Measurements from ENCODE around the gene ALDH9A1.
"Not testable (repeated sequence)": the region's sequence is repeated elsewhere in the genome, so short reads cannot be mapped to it uniquely, and the experiment has no call there.

The ALDH9A1 gene

DNA sequence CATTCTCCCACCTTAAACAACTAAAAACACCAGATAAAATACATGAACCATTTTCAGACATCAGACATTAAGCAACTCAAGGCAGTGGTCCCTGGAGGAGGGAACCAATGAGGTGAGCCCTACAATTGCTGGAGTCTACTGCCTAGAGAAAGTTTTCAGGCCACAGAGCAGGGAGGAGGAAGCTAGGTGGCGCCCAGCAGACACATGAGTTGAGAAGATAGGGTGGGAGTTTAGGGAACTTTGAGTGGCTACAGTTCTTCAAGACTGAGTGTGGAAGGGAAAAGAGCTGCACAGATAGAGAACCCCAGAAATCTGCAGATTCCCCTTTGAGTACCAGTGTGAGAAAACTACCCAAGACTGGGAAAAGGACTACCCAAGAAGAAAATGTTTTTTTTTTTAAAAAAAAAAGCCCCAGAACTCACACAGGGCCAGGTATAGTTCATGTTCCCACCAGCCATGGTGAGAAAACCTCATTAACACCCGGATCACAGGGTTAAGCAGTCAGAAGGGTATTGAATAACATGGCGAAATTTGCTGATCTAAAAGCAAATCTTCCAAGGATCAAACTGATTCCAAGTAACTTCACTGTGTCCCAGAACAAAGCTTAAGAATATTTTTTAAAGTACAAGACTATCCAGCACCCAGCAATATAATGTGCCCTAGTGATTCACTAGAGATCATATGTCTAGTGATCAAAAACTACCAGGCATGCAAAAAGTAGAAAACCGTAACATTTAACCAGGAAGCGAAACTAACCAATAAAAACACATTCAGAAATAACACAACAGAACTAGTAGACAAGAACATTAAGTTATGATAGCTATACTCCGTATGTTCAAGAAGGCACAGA, 12.0 kb downstream of the ALDH9A1 start:
- no peak for DNase-seq (ENCODE audit: insufficient read length, low spot score)
- FAIRE-seq, result peak; percentile 85
- TF ChIP-seq, protein P1, sequence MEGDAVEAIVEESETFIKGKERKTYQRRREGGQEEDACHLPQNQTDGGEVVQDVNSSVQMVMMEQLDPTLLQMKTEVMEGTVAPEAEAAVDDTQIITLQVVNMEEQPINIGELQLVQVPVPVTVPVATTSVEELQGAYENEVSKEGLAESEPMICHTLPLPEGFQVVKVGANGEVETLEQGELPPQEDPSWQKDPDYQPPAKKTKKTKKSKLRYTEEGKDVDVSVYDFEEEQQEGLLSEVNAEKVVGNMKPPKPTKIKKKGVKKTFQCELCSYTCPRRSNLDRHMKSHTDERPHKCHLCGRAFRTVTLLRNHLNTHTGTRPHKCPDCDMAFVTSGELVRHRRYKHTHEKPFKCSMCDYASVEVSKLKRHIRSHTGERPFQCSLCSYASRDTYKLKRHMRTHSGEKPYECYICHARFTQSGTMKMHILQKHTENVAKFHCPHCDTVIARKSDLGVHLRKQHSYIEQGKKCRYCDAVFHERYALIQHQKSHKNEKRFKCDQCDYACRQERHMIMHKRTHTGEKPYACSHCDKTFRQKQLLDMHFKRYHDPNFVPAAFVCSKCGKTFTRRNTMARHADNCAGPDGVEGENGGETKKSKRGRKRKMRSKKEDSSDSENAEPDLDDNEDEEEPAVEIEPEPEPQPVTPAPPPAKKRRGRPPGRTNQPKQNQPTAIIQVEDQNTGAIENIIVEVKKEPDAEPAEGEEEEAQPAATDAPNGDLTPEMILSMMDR (IDR thresholded peaks at IDR 0.05; ENCODE audit: insufficient read depth, missing control alignments), result peak; percentile 11

DNA sequence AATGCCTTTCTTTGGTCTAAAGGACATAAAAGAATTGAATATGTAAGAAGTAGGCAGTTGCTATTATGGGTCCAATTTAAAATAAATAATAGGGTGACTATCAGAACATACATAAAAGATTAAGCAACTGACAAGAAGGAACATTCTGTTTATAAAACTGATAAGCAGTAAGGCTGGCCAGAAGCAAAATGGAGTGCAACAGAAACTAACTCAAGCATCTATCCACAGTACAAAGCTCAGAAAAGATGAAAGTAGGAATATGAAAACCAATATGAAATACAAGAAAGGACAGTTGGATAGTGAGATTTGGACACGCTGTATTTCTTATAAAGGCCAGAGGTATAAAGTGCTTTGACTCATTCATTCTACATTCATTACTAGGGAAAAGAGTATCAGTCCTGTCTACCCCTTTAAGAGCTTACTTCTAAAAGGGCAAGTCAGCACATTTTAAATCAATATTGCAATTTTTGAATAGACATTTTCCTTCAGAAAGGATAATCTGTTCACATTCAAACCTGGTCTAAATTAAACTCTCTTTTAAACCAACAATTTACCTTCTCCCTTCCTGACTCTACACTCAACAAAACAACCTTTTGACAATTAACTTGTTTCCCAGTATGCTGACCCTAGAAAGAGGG, 14.4 kb downstream of the ALDH9A1 start:
- TF ChIP-seq, protein P1 (IDR thresholded peaks at IDR 0.05; ENCODE audit: insufficient read depth, missing control alignments), result no peak
- DNase-seq (ENCODE audit: insufficient read length, low spot score), result no peak

DNA sequence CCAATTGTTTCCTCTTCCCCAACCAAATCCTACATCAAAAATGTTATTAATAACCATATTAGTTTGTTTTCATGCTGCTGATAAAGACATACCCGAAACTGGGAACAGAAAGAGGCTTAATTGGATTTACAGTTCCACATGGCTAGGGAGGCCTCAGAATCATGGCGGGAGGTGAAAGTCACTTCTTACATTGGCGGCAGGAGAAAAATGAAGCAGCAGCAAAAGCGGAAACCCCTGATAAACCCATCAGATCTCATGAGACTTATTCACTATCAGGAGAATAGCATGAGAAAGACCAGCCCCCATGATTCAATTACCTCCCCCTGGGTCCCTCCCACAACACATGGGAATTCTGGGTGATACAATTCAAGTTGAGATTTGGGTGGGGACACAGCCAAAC, 17.6 kb downstream of the ALDH9A1 start:
- DNase-seq (ENCODE audit: insufficient read length, low spot score); FAIRE-seq: not testable (repeated sequence)

More for the DNA sequence above, 14.4 kb downstream of the ALDH9A1 start:
- FAIRE-seq, result peak; percentile 79

DNA sequence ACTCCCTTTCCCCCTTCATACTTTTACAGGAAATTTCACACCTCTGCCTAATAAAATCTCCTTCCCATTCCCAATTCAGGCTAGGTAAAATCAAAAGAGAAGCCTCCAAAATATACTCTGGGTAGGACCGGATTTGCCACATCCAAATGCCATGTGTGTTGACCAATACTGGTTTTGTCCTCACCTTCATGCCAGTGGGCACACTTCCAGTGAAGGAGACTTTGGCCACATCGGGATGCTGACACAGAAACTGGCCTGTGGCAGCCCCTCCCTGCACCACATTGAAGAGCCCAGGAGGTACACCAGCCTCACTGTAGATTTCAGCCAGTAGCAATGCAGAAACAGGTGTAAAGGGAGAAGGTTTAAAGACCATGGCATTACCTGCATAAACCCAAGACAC, 18.1 kb downstream of the ALDH9A1 start:
- FAIRE-seq (no peak), DNase-seq (ENCODE audit: insufficient read length, low spot score) (no peak)
- TF ChIP-seq, protein P1 (IDR thresholded peaks at IDR 0.05; ENCODE audit: insufficient read depth, missing control alignments), result no peak

DNA sequence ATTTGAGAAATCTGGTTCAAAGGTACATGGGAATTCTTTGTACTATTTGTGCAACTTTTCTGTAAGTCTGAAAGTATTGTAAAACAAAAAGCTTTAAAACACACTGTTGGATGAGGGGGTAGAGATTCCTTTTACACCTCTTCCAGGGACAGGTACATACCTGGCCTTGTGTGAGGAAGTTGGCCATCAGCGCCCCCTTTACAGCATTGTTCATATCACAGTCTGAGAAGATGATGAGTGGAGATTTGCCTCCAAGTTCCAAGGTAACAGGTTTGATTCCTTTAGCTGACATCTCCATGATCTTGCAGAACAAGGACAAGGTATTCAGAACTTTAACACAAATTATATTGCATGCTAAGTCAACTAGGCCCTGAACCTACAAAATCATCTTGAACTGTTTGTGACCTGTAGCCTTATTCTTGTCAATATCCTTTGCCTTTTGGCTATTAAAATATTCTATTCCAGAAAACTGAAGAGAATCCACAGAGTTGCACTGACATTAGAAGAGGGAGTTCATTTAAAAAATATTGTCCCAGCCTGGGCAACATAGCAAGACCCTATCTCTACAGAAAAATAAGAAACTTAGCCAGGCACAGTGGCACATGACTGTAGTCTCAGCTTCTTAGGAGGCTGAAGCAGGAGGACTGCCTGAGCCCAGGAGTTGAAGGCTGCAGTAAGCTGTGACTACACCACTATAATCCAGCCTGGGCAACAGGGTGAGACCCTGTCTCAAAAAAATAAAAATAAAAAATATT, 18.9 kb downstream of the ALDH9A1 start:
- DNase-seq (ENCODE audit: insufficient read length, low spot score) (no peak), FAIRE-seq (peak; percentile 51)
- TF ChIP-seq, protein P1 (IDR thresholded peaks at IDR 0.05; ENCODE audit: insufficient read depth, missing control alignments), result no peak

DNA sequence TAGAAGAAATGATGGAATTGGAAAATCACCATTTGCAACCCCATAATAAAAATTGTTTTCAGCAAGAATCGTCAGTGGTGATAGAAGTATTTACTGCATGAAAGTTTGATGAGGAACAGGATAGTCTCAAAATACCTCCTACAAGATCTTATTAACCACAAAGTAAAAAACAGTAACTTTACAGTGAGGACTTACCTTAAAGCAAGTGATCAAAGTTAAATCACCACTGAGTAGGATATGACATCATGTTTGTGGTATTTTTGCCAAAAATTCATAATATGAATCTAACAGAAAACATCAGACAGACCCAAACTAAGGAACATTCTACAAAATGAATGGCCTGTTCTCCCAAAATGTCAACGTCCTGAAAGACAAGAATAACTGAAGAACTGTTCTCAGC, 19.9 kb downstream of the ALDH9A1 start:
- TF ChIP-seq, protein P1 (IDR thresholded peaks at IDR 0.05; ENCODE audit: insufficient read depth, missing control alignments), result no peak
- FAIRE-seq, result peak; percentile 85
- no peak for DNase-seq (ENCODE audit: insufficient read length, low spot score)

DNA sequence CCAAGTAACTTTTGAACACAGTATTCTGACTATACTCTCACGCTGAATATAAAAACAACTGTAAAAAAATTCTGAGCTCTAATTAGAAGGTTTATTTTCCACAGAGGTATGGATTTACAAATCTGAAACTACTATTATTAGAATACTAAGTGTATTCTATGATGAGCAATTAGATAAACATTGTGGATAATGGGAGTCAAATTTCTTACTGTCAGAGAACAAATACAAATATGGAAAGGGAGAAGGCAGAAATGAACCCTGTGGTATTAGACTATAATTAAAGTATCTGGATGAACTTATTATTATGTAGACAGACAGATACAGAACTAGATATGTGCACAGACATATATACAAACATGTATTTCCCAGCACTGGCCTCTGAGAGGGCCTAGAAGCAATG, 22.6 kb downstream of the ALDH9A1 start:
- TF ChIP-seq, protein P1 (IDR thresholded peaks at IDR 0.05; ENCODE audit: insufficient read depth, missing control alignments), result no peak
- no peak for FAIRE-seq
- DNase-seq (ENCODE audit: insufficient read length, low spot score), result no peak
